Measurements from ENCODE around the gene MSH5. TPM values are rescaled to one million over a fixed set of nuclear protein-coding genes. Genes with fewer than 3 reads are reported as not detected.
"Not testable (repeated sequence)": the region's sequence is repeated elsewhere in the genome, so short reads cannot be mapped to it uniquely, and the experiment has no call there.

MSH5 gene
- total and polyA plus RNA-seq, 9 donors: 4.8 to 19.1 (median 9.1) TPM

DNA sequence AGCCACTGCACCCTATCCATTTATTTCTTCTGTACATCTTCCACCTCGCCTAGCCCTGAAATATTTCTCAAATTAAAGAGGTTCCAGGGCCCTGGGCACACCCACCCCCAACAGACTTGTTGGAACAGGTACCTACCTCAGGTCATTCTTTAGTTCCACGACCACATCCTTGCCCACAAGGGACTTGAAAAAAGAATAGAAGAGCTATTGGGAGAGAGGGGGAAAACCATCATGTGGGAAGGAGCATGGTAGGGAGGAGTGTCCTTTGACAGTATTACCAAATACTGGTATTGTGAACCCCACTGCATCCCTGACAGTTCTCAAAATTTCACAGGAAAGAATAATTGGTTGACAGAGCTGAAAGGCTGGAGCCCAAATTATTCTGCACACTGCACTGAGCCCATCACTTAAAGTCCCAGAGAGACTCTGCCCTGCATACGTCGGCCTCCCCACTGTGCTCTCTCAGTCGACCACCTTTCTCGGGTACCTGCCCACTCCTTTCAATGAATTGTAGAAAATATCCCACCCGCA is 66.2 kb downstream of the MSH5 start:
- WGBS, 3 donors: 16 to 18% (median 16%) methylated on average over 7 of the region's 7 CpGs

GRCh38 chr6:31806470-31807272 is 66.9 kb downstream of the MSH5 start, which contains the start of gene LSM2:
Gene LSM2, minus strand, starts transcription at chr6:31806966. Its CDS starts 209 bp downstream, at chr6:31806757.
- DNase-seq: peak; percentile 98
- Histone ChIP-seq H3K4me3 (peak within 1 kb of the TSS; percentile 82), H3K36me3 (no peaks in the 10 kb centered on the region), H3K27me3 (no peaks in the 10 kb centered on the region), H3K27ac (peak within 1 kb of the TSS; percentile 87 to 88), H3K4me1 (ENCODE audit: insufficient read depth) (no peaks in the 10 kb centered on the region), H3K9me3 (no peaks in the 10 kb centered on the region)
- TF ChIP-seq EP300 (IDR thresholded peaks at IDR 0.05): peak; percentile 44
- TF ChIP-seq, protein P1, sequence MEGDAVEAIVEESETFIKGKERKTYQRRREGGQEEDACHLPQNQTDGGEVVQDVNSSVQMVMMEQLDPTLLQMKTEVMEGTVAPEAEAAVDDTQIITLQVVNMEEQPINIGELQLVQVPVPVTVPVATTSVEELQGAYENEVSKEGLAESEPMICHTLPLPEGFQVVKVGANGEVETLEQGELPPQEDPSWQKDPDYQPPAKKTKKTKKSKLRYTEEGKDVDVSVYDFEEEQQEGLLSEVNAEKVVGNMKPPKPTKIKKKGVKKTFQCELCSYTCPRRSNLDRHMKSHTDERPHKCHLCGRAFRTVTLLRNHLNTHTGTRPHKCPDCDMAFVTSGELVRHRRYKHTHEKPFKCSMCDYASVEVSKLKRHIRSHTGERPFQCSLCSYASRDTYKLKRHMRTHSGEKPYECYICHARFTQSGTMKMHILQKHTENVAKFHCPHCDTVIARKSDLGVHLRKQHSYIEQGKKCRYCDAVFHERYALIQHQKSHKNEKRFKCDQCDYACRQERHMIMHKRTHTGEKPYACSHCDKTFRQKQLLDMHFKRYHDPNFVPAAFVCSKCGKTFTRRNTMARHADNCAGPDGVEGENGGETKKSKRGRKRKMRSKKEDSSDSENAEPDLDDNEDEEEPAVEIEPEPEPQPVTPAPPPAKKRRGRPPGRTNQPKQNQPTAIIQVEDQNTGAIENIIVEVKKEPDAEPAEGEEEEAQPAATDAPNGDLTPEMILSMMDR (IDR thresholded peaks at IDR 0.05): peak in 1 of 3 donors; percentile 57
- TF ChIP-seq POLR2A (IDR thresholded peaks at IDR 0.05): peak; percentile 86
- WGBS, 3 donors: 0 to 1% (median 1%) methylated on average over 51 of the region's 51 CpGs
- intact Hi-C loops (cut with DNase I): no loop called here

More for the DNA sequence above, 66.2 kb downstream of the MSH5 start:
- TF ChIP-seq, protein P1 (IDR thresholded peaks at IDR 0.05): no peak
- TF ChIP-seq POLR2A (IDR thresholded peaks at IDR 0.05) (no peak), EP300 (IDR thresholded peaks at IDR 0.05) (no peak)
- Histone ChIP-seq H3K9me3 (no peaks in the 10 kb centered on the region), H3K27ac (peak overlapping the region; percentile 87 to 88), H3K27me3 (no peaks in the 10 kb centered on the region), H3K4me3 (peak overlapping the region; percentile 82), H3K36me3 (no peaks in the 10 kb centered on the region), H3K4me1 (ENCODE audit: insufficient read depth) (no peaks in the 10 kb centered on the region)
- intact Hi-C loops (cut with DNase I): no loop called here
- DNase-seq: peak in 2 of 5 donors; percentile 8 to 29

GRCh38 chr6:31808599-31808998 is 68.8 kb downstream of the MSH5 start:
- H3K9me3 ChIP-seq; H3K4me1 ChIP-seq (ENCODE audit: insufficient read depth); H3K27me3 ChIP-seq; intact Hi-C loops (cut with DNase I); H3K4me3 ChIP-seq; H3K36me3 ChIP-seq; H3K27ac ChIP-seq: not testable (repeated sequence)
- peak in 2 of 5 donors; percentile 9 to 16 for DNase-seq
- 88 to 91% (median 89%) methylated on average over 10 of the region's 10 CpGs for WGBS, 3 donors

GRCh38 chr6:31811645-31812044 is 71.8 kb downstream of the MSH5 start:
- intact Hi-C loops (cut with DNase I): no loop called here
- TF ChIP-seq EP300 (IDR thresholded peaks at IDR 0.05) (no peak), POLR2A (IDR thresholded peaks at IDR 0.05) (no peak)
- TF ChIP-seq, protein P1 (IDR thresholded peaks at IDR 0.05): no peak
- H3K27ac ChIP-seq: no peak overlapping the region
- no peak overlapping the region for H3K4me3 ChIP-seq
- no peaks in the 10 kb centered on the region for H3K36me3 ChIP-seq
- DNase-seq: peak in 1 of 5 donors; percentile 24
- H3K9me3 ChIP-seq: no peaks in the 10 kb centered on the region
- no peaks in the 10 kb centered on the region for H3K27me3 ChIP-seq
- WGBS, 3 donors: 90 to 95% (median 91%) methylated on average over 12 of the region's 12 CpGs
- peaks cover 2% of the 10 kb centered on the region for H3K4me1 ChIP-seq (ENCODE audit: insufficient read depth)

Small RNA genes lying within 50 kb of the gene (microRNA-seq; reads per million reads assigned to microRNA genes)
- gene MIR4646: 0.18 to 0.75 (median 0.63) reads per million in 3 donors

Small RNA genes lying within 50 kb of the gene (small RNA-seq; reads per million reads assigned to genes)
- gene LY6G6D (not detected), gene MIR4646 (not detected), gene MSH5-SAPCD1 (not detected), gene RF00019 (not detected), gene RNU6-850P (not detected), gene SAPCD1 (not detected)

Other genes starting within 250 kb of the MSH5 start
Only the 30 nearest of the 43 such genes appear.
- gene LTB, start 157.6 kb upstream of the MSH5 start, total RNA-seq: 1 to 10 TPM in 1 of 7 donors, under 1 TPM in 3, not detected in 3; 0.42 to 1.8 (median 0.62) TPM
- gene LTB, start 157.6 kb upstream of the MSH5 start, polyA plus RNA-seq: under 1 TPM; 0.48 to 0.73 TPM
- 10 to 100 TPM in 3 of 7 donors, 1 to 10 TPM in 4; 3.8 to 34.0 (median 8.6) TPM for gene LST1, start 153.7 kb upstream of the MSH5 start, total RNA-seq
- gene LST1, start 153.7 kb upstream of the MSH5 start, polyA plus RNA-seq: 10 to 100 TPM in 1 of 2 donors, 1 to 10 TPM in 1; 8.1 to 12.2 TPM
- under 1 TPM in 1 of 7 donors, not detected in 6; 0.59 TPM for gene NCR3, start 147.0 kb upstream of the MSH5 start, total RNA-seq
- gene NCR3, start 147.0 kb upstream of the MSH5 start, polyA plus RNA-seq: under 1 TPM in 1 of 2 donors, not detected in 1; 0.27 TPM
- gene AIF1, start 124.8 kb upstream of the MSH5 start, total RNA-seq: 10 to 100 TPM in 4 of 7 donors, 1 to 10 TPM in 3; 4.5 to 26.6 (median 12.9) TPM
- 10 to 100 TPM; 24.5 to 82.4 TPM for gene AIF1, start 124.8 kb upstream of the MSH5 start, polyA plus RNA-seq
- 100 to 1,000 TPM in 5 of 7 donors, 10 to 100 TPM in 2; 48.5 to 222 (median 180) TPM for gene PRRC2A, start 119.3 kb upstream of the MSH5 start, total RNA-seq
- gene PRRC2A, start 119.3 kb upstream of the MSH5 start, polyA plus RNA-seq: 100 to 1,000 TPM in 1 of 2 donors, 10 to 100 TPM in 1; 64.8 to 104 TPM
- gene BAG6, start 87.3 kb upstream of the MSH5 start, total RNA-seq: 100 to 1,000 TPM; 113 to 246 (median 209) TPM
- 100 to 1,000 TPM; 140 to 170 TPM for gene BAG6, start 87.3 kb upstream of the MSH5 start, polyA plus RNA-seq
- 1 to 10 TPM; 1.3 to 7.2 (median 4.0) TPM for gene APOM, start 84.1 kb upstream of the MSH5 start, total RNA-seq
- gene APOM, start 84.1 kb upstream of the MSH5 start, polyA plus RNA-seq: 1 to 10 TPM; 1.5 to 7.7 TPM
- gene C6orf47, start 79.2 kb upstream of the MSH5 start, total RNA-seq: 10 to 100 TPM; 13.9 to 26.2 (median 22.6) TPM
- gene C6orf47, start 79.2 kb upstream of the MSH5 start, polyA plus RNA-seq: 10 to 100 TPM; 15.9 to 17.6 TPM
- gene GPANK1, start 75.0 kb upstream of the MSH5 start, total RNA-seq: 10 to 100 TPM; 14.6 to 19.9 (median 16.5) TPM
- 10 to 100 TPM; 25.1 to 26.6 TPM for gene GPANK1, start 75.0 kb upstream of the MSH5 start, polyA plus RNA-seq
- 100 to 1,000 TPM; 120 to 258 (median 139) TPM for gene CSNK2B, start 73.9 kb upstream of the MSH5 start, total RNA-seq
- gene CSNK2B, start 73.9 kb upstream of the MSH5 start, polyA plus RNA-seq: 100 to 1,000 TPM; 186 to 240 TPM
- gene LY6G5B, start 70.0 kb upstream of the MSH5 start, total RNA-seq: 10 to 100 TPM in 5 of 7 donors, 1 to 10 TPM in 2; 8.5 to 28.4 (median 13.1) TPM
- gene LY6G5B, start 70.0 kb upstream of the MSH5 start, polyA plus RNA-seq: 10 to 100 TPM; 11.4 to 15.0 TPM
- gene LY6G5C, start 58.9 kb upstream of the MSH5 start, total RNA-seq: 1 to 10 TPM in 6 of 7 donors, not detected in 1; 1.2 to 2.3 (median 2.0) TPM
- gene LY6G5C, start 58.9 kb upstream of the MSH5 start, polyA plus RNA-seq: 1 to 10 TPM; 2.7 to 3.7 TPM
- 10 to 100 TPM; 31.1 to 60.4 (median 37.6) TPM for gene ABHD16A, start 36.7 kb upstream of the MSH5 start, total RNA-seq
- gene ABHD16A, start 36.7 kb upstream of the MSH5 start, polyA plus RNA-seq: 10 to 100 TPM; 25.4 to 35.2 TPM
- gene LY6G6F, start 33.1 kb upstream of the MSH5 start, total RNA-seq: not detected
- not detected for gene LY6G6F, start 33.1 kb upstream of the MSH5 start, polyA plus RNA-seq
- not detected for gene LY6G6D, start 24.7 kb upstream of the MSH5 start, total RNA-seq
- not detected for gene LY6G6D, start 24.7 kb upstream of the MSH5 start, polyA plus RNA-seq
- 1 to 10 TPM in 2 of 7 donors, not detected in 5; 1.0 to 4.9 TPM for gene LY6G6C, start 18.3 kb upstream of the MSH5 start, total RNA-seq
- gene LY6G6C, start 18.3 kb upstream of the MSH5 start, polyA plus RNA-seq: under 1 TPM in 1 of 2 donors, not detected in 1; 0.17 TPM
- under 1 TPM in 3 of 7 donors, not detected in 4; 0.15 to 0.94 (median 0.69) TPM for gene MPIG6B, start 16.6 kb upstream of the MSH5 start, total RNA-seq
- gene MPIG6B, start 16.6 kb upstream of the MSH5 start, polyA plus RNA-seq: under 1 TPM; 0.06 to 0.60 TPM
- 100 to 1,000 TPM in 3 of 7 donors, 10 to 100 TPM in 4; 61.2 to 139 (median 95.2) TPM for gene DDAH2, start 10.7 kb upstream of the MSH5 start, total RNA-seq
- 100 to 1,000 TPM in 1 of 2 donors, 10 to 100 TPM in 1; 23.9 to 127 TPM for gene DDAH2, start 10.7 kb upstream of the MSH5 start, polyA plus RNA-seq
- gene CLIC1, start 3.5 kb upstream of the MSH5 start, total RNA-seq: 100 to 1,000 TPM; 128 to 208 (median 184) TPM
- gene CLIC1, start 3.5 kb upstream of the MSH5 start, polyA plus RNA-seq: 100 to 1,000 TPM; 199 to 473 TPM
- gene SAPCD1, start 22.7 kb downstream of the MSH5 start, total RNA-seq: 1 to 10 TPM in 5 of 7 donors, under 1 TPM in 1, not detected in 1; 0.94 to 5.2 (median 3.6) TPM
- 1 to 10 TPM; 1.6 to 2.9 TPM for gene SAPCD1, start 22.7 kb downstream of the MSH5 start, polyA plus RNA-seq
- gene VWA7, start 37.3 kb downstream of the MSH5 start, total RNA-seq: 10 to 100 TPM in 1 of 7 donors, 1 to 10 TPM in 5, under 1 TPM in 1; 0.48 to 25.2 (median 1.7) TPM
- under 1 TPM; 0.18 to 0.62 TPM for gene VWA7, start 37.3 kb downstream of the MSH5 start, polyA plus RNA-seq
- 10 to 100 TPM; 16.0 to 73.6 (median 44.1) TPM for gene VARS1, start 55.7 kb downstream of the MSH5 start, total RNA-seq
- 10 to 100 TPM; 21.1 to 29.8 TPM for gene VARS1, start 55.7 kb downstream of the MSH5 start, polyA plus RNA-seq
- gene LSM2, start 67.0 kb downstream of the MSH5 start, total RNA-seq: 10 to 100 TPM; 35.9 to 58.3 (median 47.5) TPM
- gene LSM2, start 67.0 kb downstream of the MSH5 start, polyA plus RNA-seq: 10 to 100 TPM; 51.2 to 90.7 TPM
- gene HSPA1L, start 75.3 kb downstream of the MSH5 start, total RNA-seq: 1 to 10 TPM; 1.3 to 6.1 (median 3.9) TPM
- gene HSPA1L, start 75.3 kb downstream of the MSH5 start, polyA plus RNA-seq: 1 to 10 TPM; 3.2 to 6.1 TPM
- 100 to 1,000 TPM in 5 of 7 donors, 10 to 100 TPM in 2; 51.5 to 340 (median 140) TPM for gene HSPA1A, start 75.5 kb downstream of the MSH5 start, total RNA-seq
- 10 to 100 TPM; 44.6 to 83.1 TPM for gene HSPA1A, start 75.5 kb downstream of the MSH5 start, polyA plus RNA-seq
- gene HSPA1B, start 87.7 kb downstream of the MSH5 start, total RNA-seq: 100 to 1,000 TPM; 119 to 506 (median 196) TPM
- gene HSPA1B, start 87.7 kb downstream of the MSH5 start, polyA plus RNA-seq: 10 to 100 TPM; 41.9 to 66.0 TPM
- gene NEU1, start 122.8 kb downstream of the MSH5 start, total RNA-seq: 10 to 100 TPM; 23.7 to 35.7 (median 28.2) TPM
- gene NEU1, start 122.8 kb downstream of the MSH5 start, polyA plus RNA-seq: 10 to 100 TPM; 26.3 to 61.1 TPM
- 10 to 100 TPM in 1 of 7 donors, 1 to 10 TPM in 6; 1.4 to 54.8 (median 6.4) TPM for gene SLC44A4, start 139.0 kb downstream of the MSH5 start, total RNA-seq
- gene SLC44A4, start 139.0 kb downstream of the MSH5 start, polyA plus RNA-seq: 1 to 10 TPM; 1.8 to 2.5 TPM
- 10 to 100 TPM; 23.1 to 71.7 (median 57.7) TPM for gene EHMT2, start 157.7 kb downstream of the MSH5 start, total RNA-seq
- gene EHMT2, start 157.7 kb downstream of the MSH5 start, polyA plus RNA-seq: 10 to 100 TPM; 19.7 to 48.4 TPM
- gene ZBTB12, start 162.1 kb downstream of the MSH5 start, total RNA-seq: 10 to 100 TPM in 5 of 7 donors, 1 to 10 TPM in 2; 1.9 to 24.8 (median 10.8) TPM
- 10 to 100 TPM in 1 of 2 donors, 1 to 10 TPM in 1; 2.4 to 10.3 TPM for gene ZBTB12, start 162.1 kb downstream of the MSH5 start, polyA plus RNA-seq

Measured in ovary (tissue), 9 donors.